Fibroblast of pulmonary artery (primary cell): ENCODE data around the gene DNER.

ENCODE experiments used
- DNase-seq: peaks from one replicate; pipeline ENCODE4 v3.0.0-alpha.2; 2010; ENCODE audit warnings: low read depth
- H3K4me3 ChIP-seq: replicated peaks from 2 replicates; pipeline ENCODE4 v1.5.1; 2011; ENCODE audit warnings: low read depth, mild to moderate bottlenecking, control low read depth, low read length, moderate library complexity
- CTCF ChIP-seq: IDR thresholded peaks from 2 replicates; pipeline ENCODE4 v1.5.1; 2011; ENCODE audit warnings: mild to moderate bottlenecking, control low read depth, low read length, inconsistent platforms; ENCODE audit errors: missing control alignments

Gene DNER

GRCh38 chr2:229740279-229740678 is 25.9 kb upstream of the DNER start:
- no peak overlapping the region for H3K4me3 ChIP-seq
- no peak for DNase-seq
- no peak for TF ChIP-seq CTCF

GRCh38 chr2:229738024-229738625 is 23.8 kb upstream of the DNER start:
- H3K4me3 ChIP-seq, result no peak overlapping the region

GRCh38 chr2:229734410-229734809 is 20.1 kb upstream of the DNER start:
- no peak for TF ChIP-seq CTCF

More at GRCh38 chr2:229738024-229738625, 23.8 kb upstream of the DNER start:
- no peak for DNase-seq
- TF ChIP-seq CTCF, result no peak

GRCh38 chr2:229733611-229734245 is 19.4 kb upstream of the DNER start:
- no peak for DNase-seq
- no peak for TF ChIP-seq CTCF
- H3K4me3 ChIP-seq, result no peak overlapping the region

More at GRCh38 chr2:229734410-229734809, 20.1 kb upstream of the DNER start:
- no peak for DNase-seq
- H3K4me3 ChIP-seq, result no peak overlapping the region

- H3K4me3 ChIP-seq, result no peak overlapping the region
- no peak for TF ChIP-seq CTCF
- DNase-seq, result no peak
These were observed 18.5 kb upstream of the DNER start for GRCh38 chr2:229732897-229733296.

- no peak overlapping the region for H3K4me3 ChIP-seq
- peak; percentile 57 for DNase-seq
- no peak for TF ChIP-seq CTCF
These were observed 17.6 kb upstream of the DNER start for GRCh38 chr2:229731916-229732315.

- DNase-seq, result no peak
- no peak for TF ChIP-seq CTCF
- no peak overlapping the region for H3K4me3 ChIP-seq
These were observed 17.0 kb upstream of the DNER start for GRCh38 chr2:229731363-229731762.
